Middle frontal gyrus (tissue), 1 donor: ENCODE data around the gene BTRC.
"Not testable (repeated sequence)": the region's sequence is repeated elsewhere in the genome, so short reads cannot be mapped to it uniquely, and the experiment has no call there.

ENCODE experiments used
- DNase-seq: peaks from one replicate; pipeline ENCODE4 v3.0.0-alpha.2; 2015; ENCODE audit warnings: low spot score; ENCODE audit errors: extremely low spot score

Gene BTRC

GRCh38 chr10:101346177-101346576 is 7.8 kb upstream of the BTRC start:
- DNase-seq, result no peak

GRCh38 chr10:101351017-101351416 is 2.9 kb upstream of the BTRC start:
- DNase-seq, result no peak

GRCh38 chr10:101351477-101351876 is 2.5 kb upstream of the BTRC start:
- no peak for DNase-seq

- not testable (repeated sequence) for DNase-seq
These were observed 1.1 kb upstream of the BTRC start for GRCh38 chr10:101352857-101353256.

GRCh38 chr10:101354328-101355071 is 535 bp downstream of the BTRC start:
- DNase-seq, result no peak

GRCh38 chr10:101355072-101355706 is 1.2 kb downstream of the BTRC start:
- no peak for DNase-seq

GRCh38 chr10:101356132-101356531 is 2.2 kb downstream of the BTRC start:
- DNase-seq, result no peak

- DNase-seq, result no peak
These were observed 4.0 kb downstream of the BTRC start for GRCh38 chr10:101357958-101358357.

GRCh38 chr10:101358706-101359300 is 4.8 kb downstream of the BTRC start:
- DNase-seq, result no peak

- not testable (repeated sequence) for DNase-seq
These were observed 6.1 kb downstream of the BTRC start for GRCh38 chr10:101360090-101360489.

GRCh38 chr10:101360841-101361240 is 6.9 kb downstream of the BTRC start:
- not testable (repeated sequence) for DNase-seq

- DNase-seq, result no peak
These were observed 10.0 kb downstream of the BTRC start for GRCh38 chr10:101363850-101364400.

- no peak for DNase-seq
These were observed 10.8 kb downstream of the BTRC start for GRCh38 chr10:101364721-101365120.

- no peak for DNase-seq
These were observed 13.8 kb downstream of the BTRC start for GRCh38 chr10:101367569-101368453.

GRCh38 chr10:101373063-101373462 is 19.1 kb downstream of the BTRC start:
- DNase-seq, result no peak

- not testable (repeated sequence) for DNase-seq
These were observed 20.0 kb downstream of the BTRC start for GRCh38 chr10:101373993-101374392.

GRCh38 chr10:101375076-101375475 is 21.1 kb downstream of the BTRC start:
- no peak for DNase-seq

GRCh38 chr10:101379663-101380352 is 25.8 kb downstream of the BTRC start:
- no peak for DNase-seq

GRCh38 chr10:101380353-101381017 is 26.5 kb downstream of the BTRC start:
- no peak for DNase-seq
